OCI-LY1 (cell line): ENCODE measurements around the gene KCTD19.

ENCODE experiments used
- H2AFZ ChIP-seq: fragments of 200-600 bp; sonication (generic), shearing (Covaris generic); 2 replicates; pipeline ENCODE4 v1.6.0; 2014; ENCODE audit warnings: antibody characterized with exemption, mild to moderate bottlenecking, low read length
- H3F3A ChIP-seq: fragments of 200-600 bp; sonication (generic), shearing (Covaris generic); 2 replicates; pipeline ENCODE4 v1.6.0; 2014; ENCODE audit warnings: mild to moderate bottlenecking, antibody characterized with exemption, low read length, moderate library complexity; ENCODE audit not compliant: insufficient read depth
- H3K27ac ChIP-seq: fragments of 200-600 bp; sonication (generic); 2 replicates; pipeline ENCODE4 v1.5.1; 2014; ENCODE audit warnings: low read length, mixed run types, mild to moderate bottlenecking, low read depth; ENCODE audit not compliant: poor library complexity, severe bottlenecking
- H3K27me3 ChIP-seq: fragments of 200-600 bp; sonication (generic); 2 replicates; pipeline ENCODE4 v1.6.0; 2014; ENCODE audit warnings: antibody characterized with exemption, mild to moderate bottlenecking, low read length, moderate library complexity; ENCODE audit not compliant: insufficient read depth
- H3K36me3 ChIP-seq: fragments of 200-600 bp; sonication (generic); 2 replicates; pipeline ENCODE4 v1.6.1; 2014; ENCODE audit warnings: mild to moderate bottlenecking, antibody characterized with exemption, low read length, moderate library complexity, mixed read lengths; ENCODE audit not compliant: insufficient read depth
- H3K4me1 ChIP-seq: fragments of 200-600 bp; sonication (generic); 2 replicates; pipeline ENCODE4 v1.5.1; 2014; ENCODE audit warnings: mild to moderate bottlenecking, low read length, moderate library complexity; ENCODE audit not compliant: insufficient read depth, severe bottlenecking
- H3K4me2 ChIP-seq: fragments of 200-600 bp; sonication (generic), shearing (Covaris generic); 2 replicates; pipeline ENCODE4 v1.6.1; 2014; ENCODE audit warnings: low read length
- H3K4me3 ChIP-seq: fragments of 200-600 bp; sonication (generic); 2 replicates; pipeline ENCODE4 v1.5.1; 2014; ENCODE audit warnings: low read length, low read depth, mild to moderate bottlenecking, mixed read lengths; ENCODE audit not compliant: poor library complexity, severe bottlenecking
- H3K79me2 ChIP-seq: fragments of 200-600 bp; shearing (Covaris generic); 2 replicates; pipeline ENCODE4 v1.6.1; 2016; ENCODE audit warnings: mixed run types, low read length, mixed read lengths; ENCODE audit not compliant: insufficient read depth
- H3K9ac ChIP-seq: fragments of 200-600 bp; sonication (generic), shearing (Covaris generic); 2 replicates; pipeline ENCODE4 v1.6.1; 2014; ENCODE audit warnings: mild to moderate bottlenecking, low read length, mixed read lengths
- H3K9me2 ChIP-seq: fragments of 200-600 bp; sonication (generic), shearing (Covaris generic); 2 replicates; pipeline ENCODE4 v1.6.1; 2014; ENCODE audit warnings: low read depth, mild to moderate bottlenecking, low read length, mixed read lengths
- H3K9me3 ChIP-seq: fragments of 200-600 bp; shearing (Covaris generic); 2 replicates; pipeline ENCODE4 v1.6.1; 2014; ENCODE audit warnings: low read length, mixed read lengths
- H4K20me1 ChIP-seq: fragments of 200-600 bp; sonication (generic), shearing (Covaris generic); 2 replicates; pipeline ENCODE4 v1.6.0; 2016; ENCODE audit warnings: mild to moderate bottlenecking, low read length; ENCODE audit not compliant: insufficient read depth
- EZH2 ChIP-seq: fragments of 200-600 bp; sonication (generic), shearing (Covaris generic); IDR thresholded peaks from 2 replicates; pipeline ENCODE4 v1.8.0; 2017; ENCODE audit warnings: borderline replicate concordance, mixed run types, mild to moderate bottlenecking, antibody characterized with exemption, low read length, moderate library complexity, mixed read lengths
- TF ChIP-seq, protein P1 (sequence below): fragments of 200-600 bp; sonication (generic), shearing (Covaris generic); IDR thresholded peaks from 2 replicates; pipeline ENCODE4 v1.5.1; 2017; ENCODE audit warnings: mild to moderate bottlenecking, antibody characterized with exemption, low read length, moderate library complexity, mixed read lengths

The KCTD19 gene

GRCh38 chr16:67294171-67294757 lies 32.3 kb downstream of the KCTD19 start:
- H3K4me3 ChIP-seq = no peak overlapping the region
- no peak for TF ChIP-seq EZH2
- TF ChIP-seq, protein P1, sequence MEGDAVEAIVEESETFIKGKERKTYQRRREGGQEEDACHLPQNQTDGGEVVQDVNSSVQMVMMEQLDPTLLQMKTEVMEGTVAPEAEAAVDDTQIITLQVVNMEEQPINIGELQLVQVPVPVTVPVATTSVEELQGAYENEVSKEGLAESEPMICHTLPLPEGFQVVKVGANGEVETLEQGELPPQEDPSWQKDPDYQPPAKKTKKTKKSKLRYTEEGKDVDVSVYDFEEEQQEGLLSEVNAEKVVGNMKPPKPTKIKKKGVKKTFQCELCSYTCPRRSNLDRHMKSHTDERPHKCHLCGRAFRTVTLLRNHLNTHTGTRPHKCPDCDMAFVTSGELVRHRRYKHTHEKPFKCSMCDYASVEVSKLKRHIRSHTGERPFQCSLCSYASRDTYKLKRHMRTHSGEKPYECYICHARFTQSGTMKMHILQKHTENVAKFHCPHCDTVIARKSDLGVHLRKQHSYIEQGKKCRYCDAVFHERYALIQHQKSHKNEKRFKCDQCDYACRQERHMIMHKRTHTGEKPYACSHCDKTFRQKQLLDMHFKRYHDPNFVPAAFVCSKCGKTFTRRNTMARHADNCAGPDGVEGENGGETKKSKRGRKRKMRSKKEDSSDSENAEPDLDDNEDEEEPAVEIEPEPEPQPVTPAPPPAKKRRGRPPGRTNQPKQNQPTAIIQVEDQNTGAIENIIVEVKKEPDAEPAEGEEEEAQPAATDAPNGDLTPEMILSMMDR = no peak

GRCh38 chr16:67291461-67291860 lies 35.1 kb downstream of the KCTD19 start:
- no peaks in the 10 kb centered on the region for H4K20me1 ChIP-seq
- TF ChIP-seq, protein P1 = no peak
- TF ChIP-seq EZH2 = no peak
- H3K9ac ChIP-seq = no peak overlapping the region
- no peak overlapping the region for H3K4me2 ChIP-seq
- no peaks in the 10 kb centered on the region for H3K9me2 ChIP-seq
- no peaks in the 10 kb centered on the region for H3K9me3 ChIP-seq
- H2AFZ ChIP-seq = no peak overlapping the region
- H3K27me3 ChIP-seq = 0 out of 2 replicates have a peak, but pooled peaks cover 4% of the 10 kb centered on the region
- H3K4me3 ChIP-seq = no peak overlapping the region
- no peaks in the 10 kb centered on the region for H3K36me3 ChIP-seq
- H3K4me1 ChIP-seq = no peaks in the 10 kb centered on the region
- no peaks in the 10 kb centered on the region for H3F3A ChIP-seq
- H3K27ac ChIP-seq = no peak overlapping the region
- H3K79me2 ChIP-seq = no peaks in the 10 kb centered on the region

More at GRCh38 chr16:67294171-67294757, 32.3 kb downstream of the KCTD19 start:
- Histone ChIP-seq H2AFZ (no peak overlapping the region), H3K79me2 (no peaks in the 10 kb centered on the region), H3K9me2 (no peaks in the 10 kb centered on the region), H3K4me1 (no peaks in the 10 kb centered on the region), H3K27ac (no peak overlapping the region), H3F3A (no peaks in the 10 kb centered on the region), H3K4me2 (no peak overlapping the region), H3K36me3 (no peaks in the 10 kb centered on the region), H3K9ac (no peak overlapping the region), H3K9me3 (no peaks in the 10 kb centered on the region), H4K20me1 (no peaks in the 10 kb centered on the region), H3K27me3 (peaks cover 5% of the 10 kb centered on the region; the same call in 1 of the 2 replicates)

GRCh38 chr16:67287960-67288359 lies 38.6 kb downstream of the KCTD19 start:
- no peaks in the 10 kb centered on the region for H4K20me1 ChIP-seq
- no peak for TF ChIP-seq EZH2
- TF ChIP-seq, protein P1 = no peak
- H3K9me2 ChIP-seq = no peaks in the 10 kb centered on the region
- no peak overlapping the region for H3K4me3 ChIP-seq
- no peaks in the 10 kb centered on the region for H3F3A ChIP-seq
- H3K9me3 ChIP-seq = no peaks in the 10 kb centered on the region
- H3K79me2 ChIP-seq = no peaks in the 10 kb centered on the region
- no peak overlapping the region for H3K9ac ChIP-seq
- no peak overlapping the region for H3K27ac ChIP-seq
- H3K4me1 ChIP-seq = no peaks in the 10 kb centered on the region
- H3K27me3 ChIP-seq = no peaks in the 10 kb centered on the region
- H2AFZ ChIP-seq = no peak overlapping the region
- no peak overlapping the region for H3K4me2 ChIP-seq
- H3K36me3 ChIP-seq = no peaks in the 10 kb centered on the region
